ENCODE measurements around the gene DNAH8.

Gene DNAH8

DNA sequence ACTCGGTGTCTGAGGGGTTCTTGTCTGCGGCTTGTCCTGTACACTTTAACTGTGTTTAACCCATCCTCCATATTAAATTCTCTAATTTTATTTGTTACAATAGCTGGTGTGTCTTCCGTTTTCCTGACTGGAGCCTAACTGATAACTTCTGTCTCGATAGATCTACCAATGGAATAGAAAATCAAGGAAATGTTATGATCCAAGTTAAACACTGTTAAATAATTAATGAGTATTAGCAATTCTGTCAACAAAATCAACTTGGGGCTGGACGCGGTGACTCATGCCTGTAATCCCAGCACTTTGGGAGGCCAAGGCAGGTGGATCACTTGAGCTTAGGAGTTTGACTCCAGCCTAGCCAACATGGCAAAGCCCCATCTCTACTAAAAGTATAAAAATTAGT, 81.7 kb downstream of the DNAH8 start:
- no peak for DNase-seq (ENCODE audit: low spot score)

GRCh38 chr6:38797391-38797790, 82.3 kb downstream of the DNAH8 start:
- DNase-seq (ENCODE audit: low spot score), result no peak

- DNase-seq (ENCODE audit: low spot score), result no peak
These were observed 84.5 kb downstream of the DNAH8 start for GRCh38 chr6:38799529-38800184.

- DNase-seq (ENCODE audit: low spot score), result no peak
These were observed 86.2 kb downstream of the DNAH8 start for GRCh38 chr6:38801305-38801704.

- DNase-seq (ENCODE audit: low spot score), result no peak
These were observed 87.4 kb downstream of the DNAH8 start for GRCh38 chr6:38802497-38802896.

GRCh38 chr6:38803129-38803528, 88.0 kb downstream of the DNAH8 start:
- DNase-seq (ENCODE audit: low spot score), result no peak

- DNase-seq (ENCODE audit: low spot score), result no peak
These were observed 89.2 kb downstream of the DNAH8 start for GRCh38 chr6:38804358-38804757.

- no peak for DNase-seq (ENCODE audit: low spot score)
These were observed 90.1 kb downstream of the DNAH8 start for GRCh38 chr6:38805127-38805655.

DNA sequence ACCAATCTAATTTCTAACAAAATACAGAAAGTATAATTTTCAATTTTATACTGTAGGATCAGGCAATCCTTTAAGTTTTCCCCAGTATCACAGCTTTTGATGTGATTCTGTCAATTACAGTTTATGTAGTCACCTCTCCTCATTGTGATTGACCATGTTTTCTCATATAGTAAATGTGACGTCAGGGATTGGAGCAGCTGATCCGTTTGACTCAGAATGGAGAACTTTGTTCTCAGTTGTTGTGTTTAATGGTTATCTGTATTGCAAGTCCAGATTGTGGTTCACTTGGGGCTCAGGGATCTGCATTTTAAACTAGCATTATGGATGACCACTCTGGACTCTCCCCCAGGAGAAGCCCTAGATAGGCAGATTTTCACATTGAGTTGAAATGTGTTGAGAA, 90.6 kb downstream of the DNAH8 start:
- no peak for DNase-seq (ENCODE audit: low spot score)

DNA sequence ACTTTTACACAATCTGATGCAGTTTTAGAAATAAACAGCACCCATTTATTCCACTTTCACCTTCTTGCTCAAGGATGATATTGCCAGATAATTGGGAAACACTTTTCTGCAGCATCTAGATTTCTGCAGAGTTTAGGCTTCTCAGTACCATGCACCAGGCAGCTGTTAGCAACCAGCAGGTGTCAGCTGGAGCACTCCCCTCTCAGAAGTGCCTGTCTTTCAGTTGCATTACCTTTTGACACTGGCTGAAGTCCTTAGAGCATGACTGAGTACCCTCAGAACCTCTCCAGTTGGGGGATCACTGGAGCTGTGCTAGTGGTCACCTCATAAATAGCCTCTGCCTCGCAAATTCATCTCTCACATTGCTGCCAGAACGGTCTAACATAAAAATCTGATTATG, 91.2 kb downstream of the DNAH8 start:
- no peak for DNase-seq (ENCODE audit: low spot score)

DNA sequence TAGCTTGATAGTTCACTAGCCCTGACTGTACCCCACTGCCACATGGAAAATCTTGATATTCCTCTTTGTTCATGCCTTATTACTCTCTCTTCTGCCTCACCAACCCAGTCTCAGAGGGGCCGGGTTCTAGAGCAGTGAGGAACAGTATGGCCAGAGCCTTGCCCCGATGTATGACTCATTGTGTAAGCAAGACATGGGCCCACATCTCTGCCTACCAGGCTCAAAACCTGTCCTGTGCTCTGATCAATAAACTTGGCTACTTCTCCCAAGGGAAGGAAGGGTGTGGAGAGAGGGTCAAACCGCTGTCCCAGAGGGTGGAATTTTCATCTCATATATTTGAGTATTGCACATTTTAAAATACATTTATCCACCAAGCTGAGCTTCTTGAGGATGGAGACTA, 91.7 kb downstream of the DNAH8 start:
- DNase-seq (ENCODE audit: low spot score), result no peak

GRCh38 chr6:38808039-38808438, 92.9 kb downstream of the DNAH8 start:
- DNase-seq (ENCODE audit: low spot score), result no peak

DNA sequence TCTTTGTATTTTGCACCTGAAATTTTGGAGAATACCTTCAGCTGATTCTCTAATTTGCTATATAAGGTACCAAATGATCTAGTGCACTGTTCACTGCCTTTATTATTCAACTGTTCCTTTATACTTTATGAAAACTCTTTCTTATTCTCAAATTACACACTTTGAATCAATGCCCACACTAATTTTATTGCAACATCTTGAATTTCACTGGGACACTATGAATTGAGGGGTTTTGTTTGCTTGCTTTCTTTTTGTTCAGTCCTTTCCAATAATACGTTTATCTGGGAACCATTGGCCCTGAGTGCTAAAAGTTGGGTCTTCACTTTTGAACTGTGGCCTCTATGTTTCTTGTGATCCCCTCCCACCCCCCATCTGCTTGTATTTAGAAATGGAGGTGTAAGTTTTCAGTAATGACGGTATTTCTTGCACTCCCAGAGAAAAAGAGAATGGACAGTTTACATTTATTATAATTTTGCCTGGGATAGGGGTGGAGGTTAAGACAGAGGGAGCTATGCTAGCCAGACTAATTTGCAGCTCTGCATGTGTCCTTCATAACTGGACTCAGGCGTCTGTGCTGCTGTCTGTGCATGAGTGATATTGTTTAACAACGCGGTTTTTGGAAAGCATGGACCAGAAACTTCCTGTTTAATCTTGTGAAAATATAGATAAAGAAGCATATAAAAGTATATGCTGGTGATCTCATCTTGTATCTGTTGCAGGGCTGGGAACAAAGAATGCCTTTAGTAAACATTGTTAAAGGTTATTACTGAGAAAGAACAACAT, 98.1 kb downstream of the DNAH8 start:
- no peak for DNase-seq (ENCODE audit: low spot score)

DNA sequence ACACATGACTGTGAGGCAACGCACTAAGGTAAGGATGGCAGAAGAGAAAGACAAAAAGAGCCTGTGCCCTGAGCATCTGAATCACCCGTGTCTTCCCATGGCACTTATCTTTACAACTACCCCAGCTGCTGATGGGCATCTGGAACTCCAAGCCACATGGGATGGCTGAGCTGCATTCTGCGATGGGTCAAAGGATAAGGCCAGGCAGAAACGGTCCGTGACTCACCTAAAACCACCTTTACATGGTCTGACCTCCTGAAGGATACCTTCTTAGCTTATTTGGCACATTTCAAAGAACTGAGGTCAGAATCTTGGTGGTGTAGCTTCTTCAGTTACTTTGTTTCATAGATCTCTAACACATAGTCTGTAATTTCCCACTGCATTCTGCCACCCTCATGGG, 99.7 kb downstream of the DNAH8 start:
- no peak for DNase-seq (ENCODE audit: low spot score)

- no peak for DNase-seq (ENCODE audit: low spot score)
These were observed 100.1 kb downstream of the DNAH8 start for GRCh38 chr6:38815250-38815649.

DNA sequence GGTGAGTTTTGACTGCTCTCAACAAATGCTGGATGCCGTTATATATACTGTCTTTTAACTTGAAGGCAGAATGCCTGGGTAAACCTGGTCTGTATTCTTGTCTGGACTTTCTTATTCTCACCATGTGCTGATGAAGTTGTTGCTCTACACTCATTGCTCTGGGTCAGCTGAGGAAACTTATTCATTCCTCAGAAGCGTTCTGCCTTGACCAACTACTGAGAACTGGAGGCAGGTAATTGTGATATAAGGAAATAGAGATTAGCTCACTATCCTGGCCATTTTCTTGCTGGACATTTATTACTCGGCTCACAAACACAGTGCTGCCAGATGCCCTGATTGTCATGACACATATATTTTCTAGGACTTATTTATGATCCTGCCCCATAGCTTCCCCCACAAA, 103.6 kb downstream of the DNAH8 start:
- DNase-seq (ENCODE audit: low spot score), result no peak

DNA sequence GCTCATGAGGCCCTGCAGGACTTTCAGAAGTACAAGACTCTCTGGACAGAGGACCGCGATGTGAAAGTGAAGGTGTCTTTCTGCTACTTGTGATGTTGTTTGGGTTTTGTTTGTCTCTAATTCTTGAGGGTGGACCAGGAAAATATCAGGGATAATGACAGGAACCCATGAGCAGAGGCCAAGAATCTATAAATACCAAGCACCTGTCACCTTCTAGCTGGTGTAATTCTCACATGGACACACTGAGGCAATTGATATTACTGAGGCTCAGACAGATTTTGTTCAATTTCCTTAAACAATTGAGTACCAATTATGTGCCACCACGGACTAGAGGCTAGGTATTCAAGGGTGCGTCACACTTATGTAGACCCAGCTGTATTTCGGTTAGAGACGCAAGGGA, 107.9 kb downstream of the DNAH8 start:
- DNase-seq (ENCODE audit: low spot score), result no peak

- DNase-seq (ENCODE audit: low spot score), result no peak
These were observed 109.3 kb downstream of the DNAH8 start for GRCh38 chr6:38824243-38824894.

- no peak for DNase-seq (ENCODE audit: low spot score)
These were observed 111.9 kb downstream of the DNAH8 start for GRCh38 chr6:38827024-38827423.

GRCh38 chr6:38831865-38832264, 116.8 kb downstream of the DNAH8 start:
- no peak for DNase-seq (ENCODE audit: low spot score)

- DNase-seq (ENCODE audit: low spot score), result no peak
These were observed 118.2 kb downstream of the DNAH8 start for GRCh38 chr6:38833320-38833719.

DNA sequence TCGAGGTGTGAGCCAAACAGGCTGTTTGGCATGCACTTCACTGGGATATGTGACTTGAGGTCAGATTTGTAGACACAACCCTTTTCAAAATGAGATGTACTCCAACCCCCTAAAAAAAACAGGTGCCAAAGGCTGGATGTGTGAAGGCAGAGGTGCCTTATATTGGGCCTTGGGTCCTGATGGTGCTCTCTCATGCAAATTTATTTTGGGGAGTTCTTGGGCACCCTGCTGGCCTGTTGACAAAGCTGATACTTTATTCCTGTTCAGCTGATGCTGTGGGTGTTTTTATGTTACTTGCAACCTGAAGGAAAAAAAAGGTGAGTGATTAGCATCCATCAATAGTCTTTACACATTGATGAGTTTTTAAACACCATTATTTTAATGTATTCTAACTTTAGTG, 121.5 kb downstream of the DNAH8 start:
- no peak for DNase-seq (ENCODE audit: low spot score)

DNA sequence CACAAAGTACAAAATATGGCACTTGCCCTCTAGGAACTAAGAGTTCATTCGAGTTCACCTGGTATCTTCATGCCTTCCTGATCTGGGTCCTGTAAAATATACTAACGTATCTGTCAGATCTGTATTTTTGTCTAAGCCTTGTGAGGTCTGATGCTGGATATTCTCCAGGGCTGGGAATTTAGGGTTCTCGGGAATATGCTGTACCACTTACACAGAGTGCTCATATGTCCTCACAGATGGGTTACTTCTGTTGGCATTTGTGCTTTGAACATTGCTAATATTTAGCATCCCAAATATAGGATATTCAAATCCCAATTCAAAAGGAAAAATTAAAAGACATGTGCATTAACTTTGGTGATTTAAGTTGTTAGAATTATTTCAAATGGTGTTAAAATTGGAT, 122.0 kb downstream of the DNAH8 start:
- no peak for DNase-seq (ENCODE audit: low spot score)
